ENCODE results near the gene MRTFA. TPM values are rescaled to one million over a fixed set of nuclear protein-coding genes. Genes with fewer than 3 reads are reported as not detected.

The MRTFA gene
- total RNA-seq, 1 donor from 2014 or later: 19.2 TPM

- H3K9me3 ChIP-seq (replicated peaks): no peaks in the 10 kb centered on the region
- peaks cover 7% of the 10 kb centered on the region for H3K36me3 ChIP-seq
- no peaks in the 10 kb centered on the region for H3K27me3 ChIP-seq (ENCODE audit: low read depth)
- peaks cover 33% of the 10 kb centered on the region for H3K4me1 ChIP-seq
- H3K4me3 ChIP-seq: no peak overlapping the region
- no peak for DNase-seq
- intact Hi-C loops (cut with micrococcal nuclease): no loop called here
- no peak for TF ChIP-seq CTCF (IDR thresholded peaks at IDR 0.05; ENCODE audit: borderline replicate concordance)
- no peak overlapping the region for H3K27ac ChIP-seq (replicated peaks)
Measured at GRCh38 chr22:40517631-40518030, 118.9 kb downstream of the MRTFA start.

- Histone ChIP-seq H3K27ac (replicated peaks) (no peak overlapping the region), H3K4me3 (no peak overlapping the region), H3K4me1 (peaks cover 43% of the 10 kb centered on the region), H3K36me3 (peaks cover 7% of the 10 kb centered on the region), H3K9me3 (replicated peaks) (no peaks in the 10 kb centered on the region), H3K27me3 (ENCODE audit: low read depth) (no peaks in the 10 kb centered on the region)
- no peak for DNase-seq
- intact Hi-C loops (cut with micrococcal nuclease): no loop called here
- TF ChIP-seq CTCF (IDR thresholded peaks at IDR 0.05; ENCODE audit: borderline replicate concordance): no peak
Measured at GRCh38 chr22:40516416-40516815, 120.1 kb downstream of the MRTFA start.

GRCh38 chr22:40512426-40513136 lies 123.9 kb downstream of the MRTFA start:
- Histone ChIP-seq H3K36me3 (peaks cover 7% of the 10 kb centered on the region), H3K27ac (replicated peaks) (peak overlapping the region; percentile 80), H3K27me3 (ENCODE audit: low read depth) (no peaks in the 10 kb centered on the region), H3K9me3 (replicated peaks) (no peaks in the 10 kb centered on the region), H3K4me3 (no peak overlapping the region), H3K4me1 (peaks cover 63% of the 10 kb centered on the region)
- DNase-seq: no peak
- intact Hi-C loops (cut with micrococcal nuclease): no loop called here
- no peak for TF ChIP-seq CTCF (IDR thresholded peaks at IDR 0.05; ENCODE audit: borderline replicate concordance)

- intact Hi-C loops (cut with micrococcal nuclease): no loop called here
- no peak overlapping the region for H3K4me3 ChIP-seq
- no peaks in the 10 kb centered on the region for H3K9me3 ChIP-seq (replicated peaks)
- TF ChIP-seq CTCF (IDR thresholded peaks at IDR 0.05; ENCODE audit: borderline replicate concordance): no peak
- peak overlapping the region; percentile 80 for H3K27ac ChIP-seq (replicated peaks)
- H3K36me3 ChIP-seq: peaks cover 7% of the 10 kb centered on the region
- peaks cover 72% of the 10 kb centered on the region for H3K4me1 ChIP-seq
- DNase-seq: no peak
- H3K27me3 ChIP-seq (ENCODE audit: low read depth): no peaks in the 10 kb centered on the region
Measured at GRCh38 chr22:40511604-40512003, 124.9 kb downstream of the MRTFA start.

- Histone ChIP-seq H3K9me3 (replicated peaks) (no peaks in the 10 kb centered on the region), H3K27ac (replicated peaks) (peak overlapping the region; percentile 80), H3K4me1 (peaks cover 78% of the 10 kb centered on the region), H3K27me3 (ENCODE audit: low read depth) (no peaks in the 10 kb centered on the region), H3K4me3 (no peak overlapping the region), H3K36me3 (peaks cover 4% of the 10 kb centered on the region)
- DNase-seq: no peak
- intact Hi-C loops (cut with micrococcal nuclease): no loop called here
- TF ChIP-seq CTCF (IDR thresholded peaks at IDR 0.05; ENCODE audit: borderline replicate concordance): no peak
Measured at GRCh38 chr22:40510631-40511364, 125.7 kb downstream of the MRTFA start.

Data from left ventricle myocardium inferior (tissue), 1 donor.